ENCODE results near the gene PRRT1.

The PRRT1 gene

DNA sequence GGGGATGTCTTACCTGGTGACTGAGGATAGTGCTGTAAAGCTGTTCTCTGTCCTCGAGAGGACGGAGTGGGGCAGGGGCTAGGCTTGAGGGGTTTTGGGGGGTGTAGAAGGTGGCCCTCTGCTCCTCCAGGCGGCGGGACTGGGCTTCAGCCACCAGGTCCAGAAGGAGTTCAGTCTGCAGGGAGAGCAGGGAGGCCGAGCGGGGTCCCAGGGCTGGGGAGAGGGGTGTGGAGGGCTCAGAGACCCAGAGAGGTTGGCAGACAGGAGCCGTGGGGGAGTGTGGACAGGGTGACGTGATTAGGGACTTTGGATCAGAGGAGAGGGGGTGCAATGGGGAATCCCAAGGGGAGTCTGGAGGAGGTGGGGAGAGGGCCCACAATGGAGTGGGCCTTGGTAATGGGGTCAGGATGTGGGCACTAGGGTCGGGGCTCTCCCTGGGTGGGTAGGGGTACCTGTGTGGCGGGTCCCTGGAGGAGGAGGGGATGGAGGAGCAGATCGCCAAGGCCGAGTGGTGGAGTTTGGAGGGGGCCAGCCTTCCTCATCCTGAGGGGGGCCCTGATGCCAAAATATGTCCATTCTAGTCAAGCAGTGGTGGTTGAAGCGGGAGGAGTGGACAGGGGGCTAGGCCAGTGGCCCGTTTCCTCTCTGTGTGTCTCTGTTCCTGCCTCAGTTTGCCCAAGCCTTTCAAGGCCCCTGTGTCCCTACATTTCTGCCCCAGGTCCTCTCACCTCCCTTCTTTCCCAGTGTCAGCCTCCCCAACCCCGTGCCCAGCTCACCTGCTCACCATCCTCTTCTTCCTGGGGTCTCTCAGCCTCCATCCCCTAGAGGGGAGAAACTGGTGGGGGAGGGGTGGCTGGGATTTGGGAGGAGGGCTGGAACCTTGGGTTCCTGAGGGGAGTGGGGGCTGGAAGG is 40.2 kb upstream of the PRRT1 start:
- Histone ChIP-seq H3K27me3 (no peaks in the 10 kb centered on the region), H3K4me1 (ENCODE audit: control insufficient read depth in 1 of 2, insufficient read depth in 1 of 2, low read depth in 1 of 2, low read length in 1 of 2) (peaks cover 60 to 69% of the 10 kb centered on the region in 2 experiments), H3K4me3 (ENCODE audit: low read depth in 1 of 2, low read length in 1 of 2) (peak overlapping the region; percentile 81 to 97), H3K27ac (peak overlapping the region; percentile 95), H3K9me3 (no peaks in the 10 kb centered on the region), H3K36me3 (peaks cover 24% of the 10 kb centered on the region)
- TF ChIP-seq, protein P1, sequence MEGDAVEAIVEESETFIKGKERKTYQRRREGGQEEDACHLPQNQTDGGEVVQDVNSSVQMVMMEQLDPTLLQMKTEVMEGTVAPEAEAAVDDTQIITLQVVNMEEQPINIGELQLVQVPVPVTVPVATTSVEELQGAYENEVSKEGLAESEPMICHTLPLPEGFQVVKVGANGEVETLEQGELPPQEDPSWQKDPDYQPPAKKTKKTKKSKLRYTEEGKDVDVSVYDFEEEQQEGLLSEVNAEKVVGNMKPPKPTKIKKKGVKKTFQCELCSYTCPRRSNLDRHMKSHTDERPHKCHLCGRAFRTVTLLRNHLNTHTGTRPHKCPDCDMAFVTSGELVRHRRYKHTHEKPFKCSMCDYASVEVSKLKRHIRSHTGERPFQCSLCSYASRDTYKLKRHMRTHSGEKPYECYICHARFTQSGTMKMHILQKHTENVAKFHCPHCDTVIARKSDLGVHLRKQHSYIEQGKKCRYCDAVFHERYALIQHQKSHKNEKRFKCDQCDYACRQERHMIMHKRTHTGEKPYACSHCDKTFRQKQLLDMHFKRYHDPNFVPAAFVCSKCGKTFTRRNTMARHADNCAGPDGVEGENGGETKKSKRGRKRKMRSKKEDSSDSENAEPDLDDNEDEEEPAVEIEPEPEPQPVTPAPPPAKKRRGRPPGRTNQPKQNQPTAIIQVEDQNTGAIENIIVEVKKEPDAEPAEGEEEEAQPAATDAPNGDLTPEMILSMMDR (IDR thresholded peaks at IDR 0.05), result no peak

DNA sequence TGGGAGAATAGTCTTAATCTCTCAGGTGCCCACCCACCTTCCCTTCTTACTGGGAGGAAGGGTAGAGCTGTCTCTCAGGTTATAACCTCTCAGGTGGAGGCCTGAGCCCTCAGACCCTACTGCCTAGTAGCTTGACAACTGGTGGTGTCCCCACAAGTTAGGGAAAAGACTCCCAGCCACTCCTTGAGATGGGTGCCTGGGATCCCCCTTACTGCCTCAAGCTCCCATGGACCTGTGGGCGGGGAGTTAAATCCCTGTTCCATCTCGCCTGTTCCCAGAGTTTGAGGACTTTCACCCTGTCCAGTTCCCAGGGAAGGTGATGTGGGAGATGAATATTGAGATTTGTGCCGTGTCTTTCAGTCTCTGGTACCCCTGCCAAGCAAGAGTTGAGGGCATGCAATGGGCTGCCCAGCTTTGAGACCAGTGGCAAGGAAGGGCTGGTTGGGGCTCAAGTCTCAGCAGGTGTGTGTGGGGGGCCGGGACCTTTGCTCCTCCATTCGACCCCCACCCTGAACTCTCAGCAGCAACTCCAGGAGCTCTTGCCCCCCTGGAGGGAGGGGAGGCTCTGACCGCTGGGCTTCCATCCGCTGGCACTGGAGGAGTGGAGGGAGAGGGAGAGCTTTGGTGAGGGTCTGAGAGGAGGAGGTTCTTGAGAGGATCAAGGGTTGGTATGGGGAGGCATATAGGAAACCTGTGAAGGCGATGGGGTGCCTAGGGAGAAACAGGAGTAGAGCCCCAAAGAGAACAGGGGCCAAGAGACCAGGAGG is 39.4 kb upstream of the PRRT1 start:
- Histone ChIP-seq H3K36me3 (peaks cover 32% of the 10 kb centered on the region), H3K27ac (peak overlapping the region; percentile 95), H3K27me3 (no peaks in the 10 kb centered on the region), H3K9me3 (no peaks in the 10 kb centered on the region), H3K4me3 (ENCODE audit: low read depth in 1 of 2, low read length in 1 of 2) (peak overlapping the region; percentile 81 to 97), H3K4me1 (ENCODE audit: control insufficient read depth in 1 of 2, insufficient read depth in 1 of 2, low read depth in 1 of 2, low read length in 1 of 2) (peaks cover 58 to 69% of the 10 kb centered on the region in 2 experiments)
- TF ChIP-seq, protein P1 (IDR thresholded peaks at IDR 0.05), result no peak

DNA sequence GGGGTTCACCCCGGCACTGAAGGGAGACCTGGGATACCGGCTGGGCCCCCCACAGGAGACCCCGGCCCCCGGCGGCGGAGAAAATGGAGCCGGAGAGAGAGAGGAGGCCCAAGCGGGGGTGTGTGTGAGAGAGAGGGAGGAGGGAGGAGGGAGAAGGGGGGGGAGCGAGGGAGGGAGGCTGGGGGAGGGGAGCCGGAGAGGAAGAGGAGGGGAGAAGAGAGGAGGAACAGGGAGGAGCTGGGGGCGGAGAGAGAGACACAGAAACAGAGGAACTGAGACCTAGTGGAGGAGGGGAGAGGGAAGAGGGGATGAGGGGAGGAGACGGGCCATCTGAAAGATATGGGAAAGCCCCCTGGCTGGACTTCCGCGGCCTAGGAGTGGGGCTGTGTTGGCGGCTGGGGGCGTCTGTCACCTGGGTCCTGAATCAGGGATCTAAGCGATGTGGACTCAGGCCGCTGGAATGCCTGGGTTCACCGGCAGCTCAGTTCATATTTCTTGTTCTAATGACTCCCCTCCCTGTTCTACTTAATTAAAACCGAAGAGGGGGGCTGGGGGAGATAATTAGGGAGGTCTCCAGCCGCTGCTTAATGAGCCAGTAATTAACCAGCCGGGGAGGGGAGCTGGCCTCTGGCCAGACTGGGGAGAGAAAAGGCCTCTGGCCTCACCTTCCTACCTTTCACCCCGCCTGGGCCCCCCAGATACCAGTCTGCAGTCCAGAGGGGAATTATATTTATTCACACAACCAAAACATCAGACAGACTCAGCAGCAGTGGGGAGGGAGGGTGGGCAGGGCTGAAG is 38.5 kb upstream of the PRRT1 start, which contains the start of gene PBX2:
PBX2 (minus strand) TSS at position 149 of the 798 bp plus-strand sequence. CDS start 287 bp downstream, outside the sequence.
- H3K4me3 ChIP-seq (ENCODE audit: low read depth in 1 of 2, low read length in 1 of 2), result peak within 1 kb of the TSS; percentile 81 to 97
- no peaks in the 10 kb centered on the region for H3K27me3 ChIP-seq
- peaks cover 38% of the 10 kb centered on the region for H3K36me3 ChIP-seq
- H3K27ac ChIP-seq, result peak within 1 kb of the TSS; percentile 95
- TF ChIP-seq, protein P1 (IDR thresholded peaks at IDR 0.05), result no peak
- no peaks in the 10 kb centered on the region for H3K9me3 ChIP-seq
- peaks cover 55 to 72% of the 10 kb centered on the region in 2 experiments for H3K4me1 ChIP-seq (ENCODE audit: control insufficient read depth in 1 of 2, insufficient read depth in 1 of 2, low read depth in 1 of 2, low read length in 1 of 2)

DNA sequence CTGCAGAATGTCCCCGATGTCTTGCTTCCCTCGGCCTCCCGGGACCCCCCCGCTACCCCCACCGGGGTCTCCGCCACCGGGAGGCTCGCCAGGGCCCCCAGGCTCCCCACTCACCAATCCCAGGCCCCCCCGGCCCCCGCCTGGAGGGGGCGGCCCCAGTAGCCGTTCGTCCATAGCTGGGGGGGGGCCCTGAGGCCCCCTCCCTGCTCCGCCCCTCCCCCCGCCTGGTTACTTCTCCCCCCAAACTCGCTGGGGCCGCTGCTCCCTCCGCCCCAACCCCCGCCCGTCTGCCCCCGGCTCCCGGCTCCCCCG is 38.0 kb upstream of the PRRT1 start:
- H3K27ac ChIP-seq, result peak overlapping the region; percentile 95
- no peaks in the 10 kb centered on the region for H3K27me3 ChIP-seq
- H3K9me3 ChIP-seq, result no peaks in the 10 kb centered on the region
- H3K4me1 ChIP-seq (ENCODE audit: control insufficient read depth in 1 of 2, insufficient read depth in 1 of 2, low read depth in 1 of 2, low read length in 1 of 2), result peaks cover 54 to 66% of the 10 kb centered on the region in 2 experiments
- H3K36me3 ChIP-seq, result peaks cover 38% of the 10 kb centered on the region
- peak overlapping the region; percentile 81 to 97 for H3K4me3 ChIP-seq (ENCODE audit: low read depth in 1 of 2, low read length in 1 of 2)
- TF ChIP-seq, protein P1 (IDR thresholded peaks at IDR 0.05), result no peak
